BLaER1 treated with 17β-estradiol and CSF1 and Interleukin-3, amounts not matched to agents 10 nM and 100 nM (cell line): ENCODE measurements around the gene GJE1.
"Not testable (repeated sequence)": the region's sequence is repeated elsewhere in the genome, so short reads cannot be mapped to it uniquely, and the experiment has no call there.

Source experiments
- H3K27ac ChIP-seq, 11 experiments: shearing (Covaris generic); formaldehyde crosslinking; 2 replicates each; pipeline ENCODE4 v1.8.1; 2022
- H3K27me3 ChIP-seq, 11 experiments: shearing (Covaris generic); formaldehyde crosslinking; 2 replicates each; pipeline ENCODE4 v1.8.1; 2022
- H3K36me3 ChIP-seq, 11 experiments: shearing (Covaris generic); formaldehyde crosslinking; 2 replicates each; pipeline ENCODE4 v1.8.1; 2022
- H3K4me1 ChIP-seq, 10 experiments: shearing (Covaris generic); formaldehyde crosslinking; 2 replicates each; pipeline ENCODE4 v1.8.1; 2022
- H3K4me2 ChIP-seq, 11 experiments: shearing (Covaris generic); formaldehyde crosslinking; 2 replicates each; pipeline ENCODE4 v1.8.1; 2022
- H3K4me3 ChIP-seq, 10 experiments: shearing (Covaris generic); formaldehyde crosslinking; 2 replicates each; pipeline ENCODE4 v1.8.1; 2022
- H3K9ac ChIP-seq, 11 experiments: shearing (Covaris generic); formaldehyde crosslinking; 2 replicates each; pipeline ENCODE4 v1.8.1; 2022
- H3K9me3 ChIP-seq, 11 experiments: shearing (Covaris generic); formaldehyde crosslinking; replicated peaks in 1 of 11; 2 replicates each; pipeline ENCODE4 v1.8.1; 2022
- H4K20me1 ChIP-seq, 11 experiments: shearing (Covaris generic); formaldehyde crosslinking; 2 replicates each; pipeline ENCODE4 v1.8.1; 2022
- Cebpa-rat ChIP-seq, 11 experiments: shearing (Covaris generic); IDR thresholded peaks; 2 replicates each; pipeline ENCODE4 v1.8.1; 2022

GJE1 gene

DNA sequence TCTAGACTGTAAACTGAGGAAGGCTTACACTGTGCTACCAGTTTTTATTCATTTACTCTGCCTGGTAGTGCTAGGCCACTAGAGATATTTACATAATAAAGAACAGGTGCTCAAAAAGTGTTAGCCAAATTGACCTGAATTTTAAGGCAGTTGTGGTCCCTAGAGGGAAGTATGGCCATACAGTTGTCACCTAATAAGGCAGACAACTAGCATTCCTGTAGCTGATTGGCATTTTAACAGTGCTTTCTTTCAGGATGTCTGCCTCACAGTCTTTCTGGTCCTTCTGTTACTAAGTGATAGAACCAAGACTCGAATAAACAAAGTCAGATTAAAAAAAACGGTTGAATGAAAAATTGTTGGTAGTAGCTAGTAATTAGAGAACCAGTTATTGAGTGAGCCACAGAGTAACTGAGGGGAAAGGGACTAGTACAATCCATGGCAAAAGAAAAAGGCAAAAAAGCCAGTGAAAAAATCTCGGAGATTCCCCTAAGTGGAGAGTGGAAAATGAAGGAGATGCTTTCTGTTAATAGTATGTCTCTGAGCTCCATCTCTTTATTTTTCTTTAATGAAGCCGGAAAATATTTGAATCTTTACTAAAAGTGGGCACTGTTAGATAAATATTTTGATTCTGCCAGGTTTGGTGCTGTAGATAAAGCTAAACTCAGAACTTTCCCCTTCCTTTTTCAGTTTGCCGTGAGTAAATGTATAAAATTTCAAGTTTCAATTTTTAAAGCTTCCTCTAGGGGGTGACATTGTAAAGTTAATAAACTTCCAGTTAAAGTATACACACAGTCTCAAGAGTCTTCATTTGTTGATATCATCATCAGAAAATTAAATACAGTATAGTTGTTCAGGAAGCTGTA is 23.4 kb downstream of the GJE1 start:
- H3K9ac ChIP-seq: no peak overlapping the region
- peaks cover 38 to 99% (median 91%) of the 10 kb centered on the region in 11 experiments; a peak in 20 of 22 replicates for H4K20me1 ChIP-seq
- no peaks in the 10 kb centered on the region for H3K27me3 ChIP-seq
- H3K4me2 ChIP-seq: peak overlapping the region in 2 of 11 experiments; percentile 2 to 42; a peak in 2 of 22 replicates
- peaks cover 0 to 7% (median 0%) of the 10 kb centered on the region in 10 experiments; a peak in 4 of 20 replicates for H3K4me1 ChIP-seq
- TF ChIP-seq Cebpa-rat (IDR thresholded peaks at IDR 0.05): no peak
- H3K9me3 ChIP-seq: no peaks in the 10 kb centered on the region; a peak in 1 of 22 replicates
- no peak overlapping the region for H3K27ac ChIP-seq
- H3K4me3 ChIP-seq: no peak overlapping the region
- H3K36me3 ChIP-seq: peaks cover 9 to 40% (median 29%) of the 10 kb centered on the region in 11 experiments; a peak in 19 of 22 replicates

DNA sequence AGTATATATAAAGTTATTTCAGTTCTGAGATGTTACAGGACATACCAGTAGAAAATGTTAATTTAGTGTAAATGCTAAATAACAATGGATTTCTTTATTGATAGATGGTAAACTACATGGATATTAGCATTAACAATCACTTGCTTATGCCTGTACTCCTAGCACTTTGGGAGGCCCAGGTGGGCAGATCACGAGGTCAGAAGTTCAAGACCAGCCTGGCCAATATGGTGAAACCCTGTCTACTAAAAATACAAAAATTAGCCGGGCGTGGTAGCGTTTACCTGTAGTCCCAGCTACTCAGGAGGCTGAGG is 24.0 kb downstream of the GJE1 start:
- not testable (repeated sequence) for H3K9ac ChIP-seq, H3K9me3 ChIP-seq, H3K4me3 ChIP-seq, H3K4me1 ChIP-seq, H3K27ac ChIP-seq, H3K27me3 ChIP-seq, H3K4me2 ChIP-seq
- Histone ChIP-seq H4K20me1 (peaks cover 32 to 98% (median 86%) of the 10 kb centered on the region in 11 experiments; a peak in 20 of 22 replicates), H3K36me3 (peaks cover 6 to 34% (median 25%) of the 10 kb centered on the region in 11 experiments; a peak in 19 of 22 replicates)

DNA sequence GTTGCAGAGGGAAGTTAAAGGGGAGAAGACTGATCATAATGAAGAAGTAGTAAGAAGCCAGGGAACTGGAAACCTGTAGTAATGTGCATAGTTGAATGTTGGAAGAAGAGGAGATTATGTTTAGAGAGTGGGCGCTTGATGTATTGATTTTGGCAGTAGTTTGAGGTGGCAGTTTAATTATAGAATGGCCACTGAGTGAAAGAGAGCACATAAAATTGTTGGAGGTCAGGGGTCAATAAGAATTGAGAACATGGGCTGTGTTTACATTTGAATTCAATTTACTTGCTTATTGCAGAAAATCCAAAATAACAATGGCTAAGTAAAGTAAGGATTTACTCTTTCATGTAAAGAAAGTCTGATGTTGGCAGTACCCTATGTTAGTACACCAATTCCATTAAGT is 30.1 kb downstream of the GJE1 start:
- Histone ChIP-seq H3K4me3 (no peak overlapping the region), H3K9me3 (no peaks in the 10 kb centered on the region; a peak in 1 of 22 replicates), H3K27ac (no peak overlapping the region), H3K4me2 (no peak overlapping the region), H3K27me3 (no peaks in the 10 kb centered on the region), H3K4me1 (no peaks in the 10 kb centered on the region), H4K20me1 (peaks cover 50 to 100% (median 91%) of the 10 kb centered on the region in 11 experiments; a peak in 21 of 22 replicates), H3K9ac (no peak overlapping the region), H3K36me3 (peaks cover 22 to 45% (median 32%) of the 10 kb centered on the region in 11 experiments)
- TF ChIP-seq Cebpa-rat (IDR thresholded peaks at IDR 0.05): no peak

GRCh38 chr6:142165227-142165626 is 32.5 kb downstream of the GJE1 start:
- Histone ChIP-seq H3K27ac (no peak overlapping the region), H3K4me2 (no peak overlapping the region), H4K20me1 (peaks cover 38 to 79% (median 69%) of the 10 kb centered on the region in 11 experiments; a peak in 21 of 22 replicates), H3K4me3 (no peak overlapping the region), H3K4me1 (no peaks in the 10 kb centered on the region), H3K9ac (no peak overlapping the region), H3K27me3 (no peaks in the 10 kb centered on the region), H3K36me3 (peaks cover 28 to 56% (median 44%) of the 10 kb centered on the region in 11 experiments), H3K9me3 (no peaks in the 10 kb centered on the region)
- no peak for TF ChIP-seq Cebpa-rat (IDR thresholded peaks at IDR 0.05)

GRCh38 chr6:142167071-142167470 is 34.3 kb downstream of the GJE1 start:
- no peak for TF ChIP-seq Cebpa-rat (IDR thresholded peaks at IDR 0.05)
- H4K20me1 ChIP-seq: peaks cover 34 to 61% (median 53%) of the 10 kb centered on the region in 11 experiments; a peak in 21 of 22 replicates
- no peaks in the 10 kb centered on the region for H3K4me1 ChIP-seq
- peaks cover 45 to 67% (median 60%) of the 10 kb centered on the region in 11 experiments for H3K36me3 ChIP-seq
- no peaks in the 10 kb centered on the region for H3K27me3 ChIP-seq
- no peak overlapping the region for H3K9ac ChIP-seq
- H3K27ac ChIP-seq: no peak overlapping the region
- H3K9me3 ChIP-seq: no peaks in the 10 kb centered on the region
- no peak overlapping the region for H3K4me3 ChIP-seq
- no peak overlapping the region for H3K4me2 ChIP-seq

GRCh38 chr6:142167486-142167885 is 34.8 kb downstream of the GJE1 start:
- Histone ChIP-seq H3K27me3 (no peaks in the 10 kb centered on the region), H3K36me3 (peaks cover 49 to 71% (median 64%) of the 10 kb centered on the region in 11 experiments), H3K4me2 (no peak overlapping the region), H3K27ac (no peak overlapping the region), H3K9ac (no peak overlapping the region), H3K9me3 (no peaks in the 10 kb centered on the region), H3K4me3 (no peak overlapping the region), H4K20me1 (peaks cover 30 to 60% (median 49%) of the 10 kb centered on the region in 11 experiments; a peak in 21 of 22 replicates), H3K4me1 (no peaks in the 10 kb centered on the region)
- no peak for TF ChIP-seq Cebpa-rat (IDR thresholded peaks at IDR 0.05)

DNA sequence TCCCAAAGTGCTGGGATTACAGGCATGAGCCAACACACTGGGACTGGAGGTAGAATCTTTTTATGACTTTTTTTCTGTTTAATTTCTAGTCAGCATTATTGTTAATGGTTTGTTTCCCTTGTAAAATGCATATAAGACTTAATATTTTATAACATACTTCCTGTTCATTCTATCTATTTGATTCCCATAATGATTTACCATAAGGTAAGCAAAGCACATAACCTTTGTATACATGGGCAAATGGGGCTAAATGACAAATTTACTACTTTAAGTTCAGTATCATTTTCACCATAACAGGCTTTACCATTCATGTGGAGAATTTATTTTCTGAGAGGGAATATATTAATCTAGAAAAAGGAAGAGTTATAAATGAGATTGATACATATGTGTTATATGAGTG is 38.6 kb downstream of the GJE1 start:
- no peak for TF ChIP-seq Cebpa-rat (IDR thresholded peaks at IDR 0.05)
- H3K36me3 ChIP-seq: peaks cover 78 to 99% (median 94%) of the 10 kb centered on the region in 11 experiments

GRCh38 chr6:142172758-142173157 is 40.0 kb downstream of the GJE1 start:
- Histone ChIP-seq H3K27me3 (no peaks in the 10 kb centered on the region), H3K4me2 (no peak overlapping the region), H3K9ac (no peak overlapping the region), H3K36me3 (peaks cover 78 to 99% (median 94%) of the 10 kb centered on the region in 11 experiments), H3K4me3 (no peak overlapping the region), H3K9me3 (peaks cover 12 to 19% (median 16%) of the 10 kb centered on the region in 11 experiments), H3K27ac (no peak overlapping the region), H4K20me1 (peaks cover 0 to 8% (median under 1%) of the 10 kb centered on the region in 11 experiments; a peak in 8 of 22 replicates), H3K4me1 (no peaks in the 10 kb centered on the region)
- no peak for TF ChIP-seq Cebpa-rat (IDR thresholded peaks at IDR 0.05)

More for the DNA sequence above, 38.6 kb downstream of the GJE1 start:
- no peak overlapping the region for H3K4me3 ChIP-seq
- peaks cover 7 to 22% (median 12%) of the 10 kb centered on the region in 11 experiments; a peak in 19 of 22 replicates for H4K20me1 ChIP-seq
- no peaks in the 10 kb centered on the region for H3K27me3 ChIP-seq
- no peak overlapping the region for H3K4me2 ChIP-seq
- peaks cover 0 to 5% (median 2%) of the 10 kb centered on the region in 11 experiments; a peak in 7 of 22 replicates for H3K9me3 ChIP-seq
- H3K27ac ChIP-seq: no peak overlapping the region
- no peaks in the 10 kb centered on the region for H3K4me1 ChIP-seq
- no peak overlapping the region for H3K9ac ChIP-seq

GRCh38 chr6:142173980-142174379 is 41.3 kb downstream of the GJE1 start:
- Histone ChIP-seq H3K4me2 (no peak overlapping the region), H3K36me3 (peaks cover 78 to 98% (median 93%) of the 10 kb centered on the region in 11 experiments), H3K4me1 (no peaks in the 10 kb centered on the region), H4K20me1 (peaks cover 0 to 5% (median 0%) of the 10 kb centered on the region in 11 experiments; a peak in 5 of 22 replicates), H3K4me3 (no peak overlapping the region), H3K9ac (no peak overlapping the region), H3K27ac (no peak overlapping the region), H3K9me3 (peaks cover 18 to 27% (median 22%) of the 10 kb centered on the region in 11 experiments), H3K27me3 (no peaks in the 10 kb centered on the region)
- no peak for TF ChIP-seq Cebpa-rat (IDR thresholded peaks at IDR 0.05)
